Neutrophil (primary cell): Measurements from ENCODE around the gene TTC7B.

Experiments used
- H3K27ac ChIP-seq: fragments of 200-600 bp; sonication (generic); 2 replicates; pipeline ENCODE4 v1.5.1; 2016; ENCODE audit warnings: mild to moderate bottlenecking, moderate library complexity
- H3K27me3 ChIP-seq: fragments of 200-600 bp; sonication (generic); 2 replicates; pipeline ENCODE4 v1.6.0; 2016; ENCODE audit warnings: mild to moderate bottlenecking
- H3K36me3 ChIP-seq: fragments of 200-600 bp; sonication (generic); 2 replicates; pipeline ENCODE4 v1.5.1; 2017
- H3K4me1 ChIP-seq, 2 experiments: fragments of 200-600 bp in 1 of 2; sonication (generic) in 1 of 2; 1 replicate in 1 of 2; 2 replicates in 1 of 2; pipeline versions ENCODE4 v1.5.1 to v1.6.1; 2013 to 2016; ENCODE audit warnings: low read depth in 1 of 2, low read length in 1 of 2, mild to moderate bottlenecking in 1 of 2, moderate library complexity in 1 of 2; ENCODE audit not compliant: control insufficient read depth in 1 of 2, insufficient read depth in 1 of 2
- H3K4me3 ChIP-seq, 2 experiments: fragments of 200-600 bp in 1 of 2; sonication (generic) in 1 of 2; 1 replicate in 1 of 2; 2 replicates in 1 of 2; pipeline ENCODE4 v1.5.1; 2013 to 2016; ENCODE audit warnings: low read depth in 1 of 2, low read length in 1 of 2, mild to moderate bottlenecking in 1 of 2, moderate library complexity in 1 of 2
- H3K9me3 ChIP-seq: fragments of 200-600 bp; sonication (generic); 2 replicates; pipeline ENCODE4 v1.5.1; 2016
- TF ChIP-seq, protein P1 (sequence below): fragments of 200-600 bp; sonication (generic); IDR thresholded peaks from 2 replicates; pipeline ENCODE4 v1.5.1; 2016; ENCODE audit warnings: antibody characterized with exemption

Gene TTC7B

GRCh38 chr14:90514015-90514398 is 302.2 kb downstream of the TTC7B start:
- Histone ChIP-seq H3K36me3 (no peaks in the 10 kb centered on the region), H3K9me3 (no peaks in the 10 kb centered on the region), H3K4me3 (no peak overlapping the region), H3K27me3 (peaks cover 15% of the 10 kb centered on the region), H3K4me1 (no peaks in the 10 kb centered on the region), H3K27ac (no peak overlapping the region)
- TF ChIP-seq, protein P1, sequence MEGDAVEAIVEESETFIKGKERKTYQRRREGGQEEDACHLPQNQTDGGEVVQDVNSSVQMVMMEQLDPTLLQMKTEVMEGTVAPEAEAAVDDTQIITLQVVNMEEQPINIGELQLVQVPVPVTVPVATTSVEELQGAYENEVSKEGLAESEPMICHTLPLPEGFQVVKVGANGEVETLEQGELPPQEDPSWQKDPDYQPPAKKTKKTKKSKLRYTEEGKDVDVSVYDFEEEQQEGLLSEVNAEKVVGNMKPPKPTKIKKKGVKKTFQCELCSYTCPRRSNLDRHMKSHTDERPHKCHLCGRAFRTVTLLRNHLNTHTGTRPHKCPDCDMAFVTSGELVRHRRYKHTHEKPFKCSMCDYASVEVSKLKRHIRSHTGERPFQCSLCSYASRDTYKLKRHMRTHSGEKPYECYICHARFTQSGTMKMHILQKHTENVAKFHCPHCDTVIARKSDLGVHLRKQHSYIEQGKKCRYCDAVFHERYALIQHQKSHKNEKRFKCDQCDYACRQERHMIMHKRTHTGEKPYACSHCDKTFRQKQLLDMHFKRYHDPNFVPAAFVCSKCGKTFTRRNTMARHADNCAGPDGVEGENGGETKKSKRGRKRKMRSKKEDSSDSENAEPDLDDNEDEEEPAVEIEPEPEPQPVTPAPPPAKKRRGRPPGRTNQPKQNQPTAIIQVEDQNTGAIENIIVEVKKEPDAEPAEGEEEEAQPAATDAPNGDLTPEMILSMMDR, result no peak

DNA sequence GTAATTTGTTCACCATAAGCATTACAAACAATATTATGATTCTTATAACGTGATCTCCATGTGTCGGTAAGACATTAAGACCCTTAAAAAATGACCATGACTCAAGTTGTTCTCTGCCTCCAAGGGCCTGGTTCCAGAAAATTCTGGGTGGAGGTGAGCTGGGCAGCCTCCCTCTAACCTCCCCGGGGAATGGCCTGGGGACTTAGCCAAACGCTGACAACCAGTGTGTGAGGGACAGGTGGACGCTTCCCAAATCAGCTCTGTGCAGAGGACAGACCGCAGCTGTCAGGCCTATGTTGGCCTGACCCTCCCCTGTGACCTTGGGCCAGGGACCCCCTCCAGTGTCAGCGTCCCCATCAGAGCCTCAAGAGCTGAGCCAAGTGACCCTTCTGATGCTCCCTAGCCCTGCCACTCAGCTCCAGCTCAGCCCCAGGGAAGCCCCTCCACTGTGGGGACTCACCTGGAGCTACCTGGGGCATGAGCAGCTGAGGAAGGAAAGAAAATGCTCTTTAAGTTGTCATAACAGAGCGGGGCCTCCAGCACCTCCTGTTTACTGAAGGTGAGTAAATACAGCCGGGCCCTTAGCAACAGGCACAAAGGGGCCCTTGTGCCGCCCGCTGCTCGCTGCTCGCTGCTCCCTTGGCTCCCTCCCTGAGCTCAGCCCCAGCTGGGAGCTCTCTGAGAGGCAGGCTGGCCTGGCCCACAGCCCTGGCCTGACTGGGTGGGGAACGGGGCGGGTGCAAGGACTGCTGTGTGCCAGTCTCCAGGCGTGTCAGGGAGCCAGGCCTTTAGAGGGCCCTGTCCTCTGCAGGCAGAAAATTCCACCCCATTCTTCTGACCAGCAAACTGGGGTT is 302.8 kb downstream of the TTC7B start:
- H3K9me3 ChIP-seq, result no peaks in the 10 kb centered on the region
- TF ChIP-seq, protein P1, result no peak
- no peak overlapping the region for H3K4me3 ChIP-seq
- H3K27ac ChIP-seq, result no peak overlapping the region
- peaks cover 22% of the 10 kb centered on the region for H3K27me3 ChIP-seq
- H3K4me1 ChIP-seq, result no peaks in the 10 kb centered on the region
- H3K36me3 ChIP-seq, result no peaks in the 10 kb centered on the region

GRCh38 chr14:90512329-90512991 is 303.8 kb downstream of the TTC7B start:
- H3K4me3 ChIP-seq, result no peak overlapping the region
- no peak overlapping the region for H3K27ac ChIP-seq
- TF ChIP-seq, protein P1, result no peak
- peaks cover 31% of the 10 kb centered on the region for H3K27me3 ChIP-seq
- H3K36me3 ChIP-seq, result no peaks in the 10 kb centered on the region
- no peaks in the 10 kb centered on the region for H3K4me1 ChIP-seq
- H3K9me3 ChIP-seq, result no peaks in the 10 kb centered on the region

GRCh38 chr14:90511795-90512328 is 304.4 kb downstream of the TTC7B start:
- H3K9me3 ChIP-seq, result no peaks in the 10 kb centered on the region
- H3K27ac ChIP-seq, result no peak overlapping the region
- H3K4me1 ChIP-seq, result no peaks in the 10 kb centered on the region
- TF ChIP-seq, protein P1, result no peak
- H3K27me3 ChIP-seq, result peaks cover 37% of the 10 kb centered on the region
- no peaks in the 10 kb centered on the region for H3K36me3 ChIP-seq
- H3K4me3 ChIP-seq, result no peak overlapping the region

DNA sequence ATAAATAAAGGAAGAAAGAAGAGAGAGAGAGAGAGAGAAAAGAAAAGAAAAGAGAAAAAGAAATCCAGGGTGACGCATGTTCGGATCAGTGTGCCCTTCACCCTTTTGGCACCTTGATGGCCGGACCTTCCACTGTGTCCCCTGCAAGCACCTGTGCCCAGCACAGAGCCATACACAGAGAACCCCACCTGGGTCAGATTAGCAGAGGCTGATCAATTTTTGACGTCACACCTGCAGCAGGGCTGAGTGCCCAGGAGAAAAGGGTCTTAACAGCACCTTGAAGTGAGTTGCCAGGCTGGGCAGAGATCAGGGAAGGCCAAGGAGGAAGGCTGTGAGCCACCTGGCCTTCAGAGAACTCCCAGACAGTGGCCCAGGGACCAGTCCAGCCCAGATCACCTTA is 305.0 kb downstream of the TTC7B start:
- H3K27ac ChIP-seq, result no peak overlapping the region
- H3K27me3 ChIP-seq, result peaks cover 42% of the 10 kb centered on the region
- H3K4me1 ChIP-seq, result no peaks in the 10 kb centered on the region
- no peak overlapping the region for H3K4me3 ChIP-seq
- no peaks in the 10 kb centered on the region for H3K9me3 ChIP-seq
- TF ChIP-seq, protein P1, result no peak
- no peaks in the 10 kb centered on the region for H3K36me3 ChIP-seq
